ENCODE data around the gene ZNF552.

- TF ChIP-seq TAF1 (IDR thresholded peaks at IDR 0.05; ENCODE audit: borderline replicate concordance, low read depth, low read length) (no peak), POLR2AphosphoS5 (IDR thresholded peaks at IDR 0.05; ENCODE audit: low read depth, low read length) (no peak), POLR2A (IDR thresholded peaks at IDR 0.05; ENCODE audit: low read depth, low read length) (no peak)
Observed at GRCh38 chr19:57817976-57818375, 3.3 kb upstream of the ZNF552 start.
